Thyroid gland (tissue), 4 donors: Measurements from ENCODE around the gene MISP.
A peak's percentile ranks its signal among the peaks of the same experiment; 100 is the strongest.

ENCODE experiments used
- CTCF ChIP-seq, 6 experiments: fragments of 200-600 bp in 3 of 6; fragments of 450-650 bp in 3 of 6; sonication (generic) in 3 of 6; IDR thresholded peaks; one replicate each; pipeline ENCODE4 v1.5.1; 2016 to 2019; ENCODE audit warnings: antibody characterized with exemption in 6 of 6, mild to moderate bottlenecking in 2 of 6, inconsistent platforms in 1 of 6, moderate library complexity in 1 of 6
- POLR2A ChIP-seq, 2 donors: fragments of 450-650 bp; IDR thresholded peaks; one replicate each; pipeline ENCODE4 v1.6.1; 2017; ENCODE audit warnings: antibody characterized with exemption in 2 of 2, mild to moderate bottlenecking in 2 of 2, moderate library complexity in 1 of 2

- TF ChIP-seq CTCF (IDR thresholded peaks at IDR 0.05): peak in 2 of 6 experiments; percentile 4 to 14
- TF ChIP-seq POLR2A (IDR thresholded peaks at IDR 0.05): peak in 1 of 2 donors; percentile 65
These were observed 47.1 kb upstream of the MISP start for GRCh38 chr19:703651-704446.
